Activated naive CD4-positive, alpha-beta T cell treated with anti-CD3 and anti-CD28 coated beads, Interleukin-2, amount 10 ng/mL, durations not matched to agents 7 days and 5 days (primary cell): ENCODE results near the gene C12orf76.
A peak's percentile ranks its signal among the peaks of the same experiment; 100 is the strongest.

ENCODE experiments used
- CTCF ChIA-PET: fragments of 350-600 bp; sonication (Branson Sonifier 250); formaldehyde crosslinking; loops from one replicate; lab custom pipeline; 2021; ENCODE audit warnings: antibody characterized with exemption; lab: Charles Lee
- DNase-seq: peaks from one replicate; pipeline ENCODE4 v3.0.0-alpha.2; 2020
- H3K27ac Mint-ChIP-seq: one replicate; pipeline ENCODE4 v1.8.0; 2021; ENCODE audit warnings: mild to moderate bottlenecking, moderate library complexity, mixed read lengths
- H3K27me3 Mint-ChIP-seq: one replicate; pipeline ENCODE4 v1.8.0; 2021; ENCODE audit warnings: mild to moderate bottlenecking, mixed read lengths
- H3K36me3 Mint-ChIP-seq: one replicate; pipeline ENCODE4 v1.8.0; 2021; ENCODE audit warnings: mixed read lengths
- H3K4me1 Mint-ChIP-seq: one replicate; pipeline ENCODE4 v1.8.0; 2021; ENCODE audit warnings: mixed read lengths
- H3K4me3 Mint-ChIP-seq: one replicate; pipeline ENCODE4 v1.8.0; 2021; ENCODE audit warnings: mild to moderate bottlenecking, moderate library complexity, mixed read lengths
- H3K9me3 Mint-ChIP-seq: one replicate; pipeline ENCODE4 v1.8.0; 2021; ENCODE audit warnings: mixed read lengths

Gene C12orf76

DNA sequence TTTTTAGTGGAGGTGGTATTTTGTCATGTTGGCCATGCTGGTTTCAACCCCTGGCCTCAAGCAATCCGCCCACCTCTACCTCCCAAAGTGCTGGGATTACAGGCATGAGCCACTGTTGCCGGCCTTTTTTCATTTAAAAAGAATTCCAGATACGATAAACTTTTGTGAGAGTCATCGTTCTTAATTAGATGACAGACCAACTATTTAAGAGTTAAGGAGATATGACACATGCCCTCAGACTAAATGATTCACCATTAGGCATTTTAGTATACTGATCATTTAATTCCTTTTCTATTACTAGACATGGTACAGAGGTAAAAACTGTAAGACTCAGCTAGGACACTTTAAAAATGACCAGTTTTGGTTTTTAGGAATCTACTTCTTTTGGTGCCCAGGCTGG is 46.7 kb downstream of the C12orf76 start:
- peaks cover 81% of the 10 kb centered on the region for H3K4me1 Mint-ChIP-seq
- H3K4me3 Mint-ChIP-seq = no peak overlapping the region

DNA sequence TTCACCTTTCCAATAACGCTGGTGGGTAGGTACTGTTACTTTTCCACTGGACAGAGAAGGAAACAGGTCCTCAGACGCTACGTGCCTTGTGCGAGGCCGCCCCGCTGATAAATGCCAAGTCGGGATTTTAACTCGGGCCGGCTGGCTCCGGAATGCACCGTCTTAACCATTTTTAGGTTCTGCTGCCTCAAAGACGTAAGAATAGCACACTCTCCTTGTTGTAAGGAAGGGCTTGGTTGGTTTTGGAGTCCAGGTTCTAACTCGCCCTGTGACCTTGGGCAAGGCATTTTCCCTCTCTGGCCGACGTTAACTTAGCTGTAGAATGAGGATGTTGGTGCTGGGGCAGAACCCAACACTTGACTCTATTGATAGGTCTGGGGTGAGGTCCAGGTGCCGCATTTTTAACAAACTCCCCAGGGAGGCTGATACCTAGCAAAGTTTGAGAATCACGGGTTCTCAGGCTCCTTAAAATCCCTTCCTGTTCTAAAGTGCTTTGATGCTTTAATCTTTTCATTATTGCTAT is 48.3 kb downstream of the C12orf76 start:
- Mint-ChIP-seq H3K36me3 (peaks cover 22% of the 10 kb centered on the region), H3K4me1 (peaks cover 71% of the 10 kb centered on the region), H3K4me3 (peak overlapping the region; percentile 100), H3K27me3 (peaks cover 3% of the 10 kb centered on the region), H3K27ac (peak overlapping the region; percentile 95), H3K9me3 (no peaks in the 10 kb centered on the region)
- peak; percentile 30 for DNase-seq
- CTCF ChIA-PET = no interaction called here

More for the DNA sequence above, 46.7 kb downstream of the C12orf76 start:
- Mint-ChIP-seq H3K9me3 (no peaks in the 10 kb centered on the region), H3K27ac (no peak overlapping the region), H3K36me3 (peaks cover 29% of the 10 kb centered on the region), H3K27me3 (peaks cover 3% of the 10 kb centered on the region)
- DNase-seq = no peak
- CTCF ChIA-PET = no interaction called here

DNA sequence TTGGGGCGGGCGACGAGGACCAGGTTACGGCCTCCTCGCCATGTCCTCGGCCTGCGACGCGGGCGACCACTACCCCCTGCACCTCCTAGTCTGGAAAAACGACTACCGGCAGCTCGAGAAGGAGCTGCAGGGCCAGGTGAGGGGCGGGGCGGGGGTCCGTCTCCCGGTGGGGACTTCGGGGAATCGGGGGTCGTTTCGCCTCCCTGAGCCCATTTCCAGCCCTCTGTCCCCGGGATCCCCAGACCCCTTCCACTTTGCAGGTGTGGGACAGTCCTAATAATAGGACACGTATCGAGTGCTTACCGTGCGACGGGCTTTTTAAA is 48.7 kb downstream of the C12orf76 start:
- H3K4me3 Mint-ChIP-seq = peak overlapping the region; percentile 100
- H3K36me3 Mint-ChIP-seq = peaks cover 23% of the 10 kb centered on the region
- peaks cover 70% of the 10 kb centered on the region for H3K4me1 Mint-ChIP-seq
- CTCF ChIA-PET = interaction anchor here (1.5 kb wide), 1 partner anchor 13 kb away, joined by 4 read pairs; no protein-coding TSS in a partner anchor
- no peak for DNase-seq
- peaks cover 3% of the 10 kb centered on the region for H3K27me3 Mint-ChIP-seq
- H3K9me3 Mint-ChIP-seq = no peaks in the 10 kb centered on the region
- H3K27ac Mint-ChIP-seq = peak overlapping the region; percentile 95

DNA sequence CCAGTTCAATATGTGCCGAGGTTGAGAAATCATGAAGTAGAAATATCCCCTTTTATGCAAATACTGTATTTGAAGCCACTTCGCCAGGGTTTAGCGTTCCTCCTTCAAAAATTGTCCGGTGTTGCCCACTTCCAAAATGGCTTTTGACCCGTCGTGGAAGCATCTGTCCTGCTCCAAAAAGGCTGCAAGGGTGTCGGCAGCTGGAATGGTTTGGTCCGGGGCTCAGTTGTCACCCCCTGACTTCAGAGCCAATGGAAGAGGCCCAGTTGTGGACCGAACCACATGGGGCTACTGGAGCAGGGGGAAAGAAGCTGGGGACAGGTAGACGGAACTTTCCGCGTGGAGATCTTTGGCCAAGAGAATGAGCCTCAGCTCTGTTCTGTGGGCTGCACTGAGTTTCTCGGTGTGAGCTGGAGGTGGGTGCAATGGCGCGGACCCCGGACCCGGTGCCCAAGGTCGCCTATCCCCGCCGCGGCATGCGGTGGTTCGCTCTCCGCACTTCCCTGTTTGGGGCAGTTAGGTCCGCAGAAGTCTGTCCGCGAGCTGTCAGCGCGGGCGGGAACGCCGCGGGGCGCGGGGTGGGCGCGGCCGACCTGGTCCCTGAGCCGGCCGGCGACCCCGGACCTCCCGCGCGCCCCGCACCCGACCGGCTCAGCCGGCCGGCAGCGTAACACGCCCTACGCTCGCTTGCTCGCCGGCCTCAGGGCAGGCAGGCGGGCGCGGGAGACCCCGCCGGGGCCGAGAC is 49.2 kb downstream of the C12orf76 start, which contains the start of gene ANKRD13A:
ANKRD13A (plus strand) TSS at position 527 of the 745 bp plus-strand sequence. CDS start 259 bp downstream, outside the sequence.
- CTCF ChIA-PET = interaction anchor here (1.5 kb wide), 1 partner anchor 12 kb away, joined by 4 read pairs; no protein-coding TSS in a partner anchor
- Mint-ChIP-seq H3K4me3 (peak within 1 kb of the TSS; percentile 100), H3K9me3 (no peaks in the 10 kb centered on the region), H3K27ac (peak within 1 kb of the TSS; percentile 95), H3K36me3 (peaks cover 28% of the 10 kb centered on the region), H3K4me1 (peaks cover 69% of the 10 kb centered on the region), H3K27me3 (peaks cover 3% of the 10 kb centered on the region)
- DNase-seq = peak; percentile 94

DNA sequence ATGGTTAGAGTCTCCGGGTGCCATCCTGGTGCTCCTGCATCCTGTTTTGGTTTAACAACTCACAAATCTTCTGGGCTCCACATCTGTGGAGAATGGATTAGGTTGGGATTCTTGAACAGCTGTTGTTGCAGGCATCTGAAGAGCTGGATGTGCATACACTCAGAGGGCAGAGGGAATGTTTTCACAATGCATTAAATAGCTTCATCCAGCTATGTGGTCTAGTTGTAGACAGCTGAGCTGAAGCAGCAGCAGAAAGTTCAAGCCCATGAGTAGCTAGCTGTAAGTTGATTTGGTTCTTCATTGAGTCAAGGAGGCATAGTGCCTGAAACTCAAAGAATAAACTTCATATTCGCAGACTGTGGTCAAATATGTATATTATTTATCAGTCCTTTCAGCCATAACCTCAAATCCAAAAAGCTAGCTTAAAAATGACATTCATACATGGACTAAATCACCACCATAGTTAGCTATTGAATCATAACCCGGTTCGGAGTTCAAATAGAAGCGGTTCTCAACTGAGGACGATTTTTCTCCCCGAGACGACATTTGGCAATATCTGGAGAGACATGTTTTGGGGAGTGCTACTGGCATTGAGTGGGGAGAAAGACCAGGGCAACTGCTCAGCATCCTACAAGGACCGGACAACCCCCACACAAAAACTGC is 50.0 kb downstream of the C12orf76 start:
- no peak for DNase-seq

DNA sequence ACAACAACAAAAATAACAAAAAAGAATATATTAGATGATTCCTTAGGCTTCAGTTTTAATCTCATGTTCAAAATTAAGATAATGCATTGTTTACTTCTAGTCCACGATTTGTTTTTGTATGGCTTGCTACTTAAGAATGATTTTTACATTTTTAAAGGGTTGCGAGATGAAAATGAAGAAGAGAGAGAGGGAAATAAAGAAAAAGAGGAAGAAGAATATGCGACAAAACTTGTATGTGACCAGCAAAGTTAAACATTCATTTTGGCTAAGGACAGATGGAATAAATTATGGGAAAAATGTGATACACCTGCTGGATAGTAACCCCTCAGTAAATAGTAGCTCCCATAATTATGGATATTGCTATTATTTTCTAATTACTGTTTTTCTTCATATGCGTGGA is 50.9 kb downstream of the C12orf76 start:
- CTCF ChIA-PET = no interaction called here

More for the DNA sequence above, 50.0 kb downstream of the C12orf76 start:
- Mint-ChIP-seq H3K4me1 (peaks cover 70% of the 10 kb centered on the region), H3K27ac (peak overlapping the region; percentile 94), H3K9me3 (no peaks in the 10 kb centered on the region), H3K36me3 (peaks cover 27% of the 10 kb centered on the region), H3K4me3 (peak overlapping the region; percentile 88), H3K27me3 (peaks cover 3% of the 10 kb centered on the region)
- CTCF ChIA-PET = interaction anchor here (1.5 kb wide), 1 partner anchor 12 kb away, joined by 4 read pairs; no protein-coding TSS in a partner anchor

DNA sequence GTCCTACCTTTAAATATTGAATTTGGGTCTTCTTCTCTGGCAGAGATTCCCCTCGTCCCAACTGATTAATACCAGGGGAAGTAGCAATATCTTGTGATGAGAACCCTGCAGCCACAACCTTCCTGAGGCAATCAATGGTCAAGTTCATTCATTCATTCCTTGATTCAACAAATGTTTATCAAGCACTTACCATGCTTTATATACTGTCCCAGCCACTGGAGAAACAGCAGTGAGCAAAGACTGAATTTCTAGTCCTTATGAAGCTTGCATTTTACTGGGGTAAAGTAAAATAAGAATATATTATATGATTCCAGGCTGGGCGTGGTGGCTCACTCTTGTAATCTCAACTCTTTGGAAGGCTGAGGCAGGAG is 51.9 kb downstream of the C12orf76 start:
- CTCF ChIA-PET = no interaction called here
- peak overlapping the region; percentile 100 for H3K4me3 Mint-ChIP-seq
- no peaks in the 10 kb centered on the region for H3K9me3 Mint-ChIP-seq
- H3K27me3 Mint-ChIP-seq = peaks cover 3% of the 10 kb centered on the region
- H3K4me1 Mint-ChIP-seq = peaks cover 72% of the 10 kb centered on the region
- peaks cover 31% of the 10 kb centered on the region for H3K36me3 Mint-ChIP-seq
- H3K27ac Mint-ChIP-seq = peak overlapping the region; percentile 89
- DNase-seq = no peak

More for the DNA sequence above, 50.9 kb downstream of the C12orf76 start:
- H3K27ac Mint-ChIP-seq = peak overlapping the region; percentile 70
- H3K4me3 Mint-ChIP-seq = peak overlapping the region; percentile 23
- DNase-seq = no peak
- no peaks in the 10 kb centered on the region for H3K9me3 Mint-ChIP-seq
- H3K4me1 Mint-ChIP-seq = peaks cover 72% of the 10 kb centered on the region
- H3K27me3 Mint-ChIP-seq = peaks cover 3% of the 10 kb centered on the region
- peaks cover 29% of the 10 kb centered on the region for H3K36me3 Mint-ChIP-seq

DNA sequence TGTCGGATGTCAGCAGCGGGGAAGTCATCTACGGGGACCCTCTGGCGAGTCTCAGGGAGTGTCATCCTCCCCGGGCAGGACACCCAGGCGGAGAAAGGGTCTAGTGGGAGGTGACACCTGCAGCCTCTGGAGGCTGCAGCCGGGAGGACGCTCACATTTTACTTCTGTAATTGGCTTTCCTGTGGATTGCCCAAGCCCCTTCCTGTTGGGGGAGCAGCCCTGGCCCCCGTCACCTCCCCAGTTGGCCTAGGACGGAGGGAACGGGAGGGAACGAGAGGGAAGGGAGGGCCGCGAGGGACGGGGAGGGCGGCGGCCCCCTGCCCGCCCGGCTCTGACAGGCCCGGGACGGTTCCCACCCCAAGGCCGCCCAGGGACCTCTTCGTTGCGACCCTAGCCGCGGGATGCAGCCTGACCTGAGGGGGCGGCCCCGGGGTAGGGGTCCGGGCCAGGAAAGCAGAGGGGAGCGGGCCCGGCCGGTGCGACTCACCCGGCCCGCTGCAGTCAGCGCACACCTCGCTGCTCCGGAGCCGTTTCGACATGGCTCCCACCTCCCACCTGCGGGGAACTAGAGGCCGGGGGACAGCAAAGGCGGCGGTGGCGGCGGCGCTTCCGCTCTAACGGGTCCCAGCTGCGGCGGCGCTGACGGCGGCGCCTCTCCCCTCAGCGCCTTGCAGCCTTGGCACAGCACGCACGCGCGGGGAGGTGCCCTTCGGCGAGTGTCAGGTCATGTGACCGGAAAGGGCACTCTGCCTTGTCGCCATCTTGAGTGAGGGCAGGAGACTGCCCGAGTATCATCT is 52.4 kb downstream of the C12orf76 start, which contains the start of gene GIT2:
GIT2 (minus strand) TSS at position 683 of the 797 bp plus-strand sequence; CDS start at position 539, 144 bp downstream.
- H3K4me1 Mint-ChIP-seq = peaks cover 70% of the 10 kb centered on the region
- no peaks in the 10 kb centered on the region for H3K9me3 Mint-ChIP-seq
- DNase-seq = peak; percentile 96
- H3K4me3 Mint-ChIP-seq = peak within 1 kb of the TSS; percentile 100
- H3K36me3 Mint-ChIP-seq = peaks cover 35% of the 10 kb centered on the region
- CTCF ChIA-PET = interaction anchor here (1.2 kb wide), 1 partner anchor 8 kb away, joined by 3 read pairs; no protein-coding TSS in a partner anchor
- peaks cover 3% of the 10 kb centered on the region for H3K27me3 Mint-ChIP-seq
- H3K27ac Mint-ChIP-seq = peak within 1 kb of the TSS; percentile 97

DNA sequence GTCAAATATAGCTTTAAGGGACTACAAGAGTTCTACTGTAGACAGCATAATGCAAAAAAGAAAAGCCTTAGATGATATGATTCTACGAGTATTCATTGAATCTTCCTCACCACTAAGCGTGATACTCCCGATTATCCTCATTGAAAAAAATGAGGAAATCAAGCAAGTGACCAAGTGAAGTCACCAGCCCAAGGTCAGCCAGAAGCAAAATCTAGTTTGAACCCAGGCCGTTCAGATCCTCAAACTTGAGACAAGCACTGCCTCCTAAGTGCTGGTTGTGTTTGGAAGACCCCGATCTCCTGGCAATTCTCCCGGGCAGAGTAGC is 53.0 kb downstream of the C12orf76 start:
- CTCF ChIA-PET = interaction anchor here (1.0 to 1.2 kb wide), 2 partner anchors 8 to 20 kb away, joined by 3 read pairs; no protein-coding TSS in a partner anchor
- no peak for DNase-seq
- Mint-ChIP-seq H3K27me3 (peaks cover 3% of the 10 kb centered on the region), H3K27ac (peak overlapping the region; percentile 97), H3K9me3 (no peaks in the 10 kb centered on the region), H3K36me3 (peaks cover 38% of the 10 kb centered on the region), H3K4me1 (peaks cover 72% of the 10 kb centered on the region), H3K4me3 (peak overlapping the region; percentile 100)

DNA sequence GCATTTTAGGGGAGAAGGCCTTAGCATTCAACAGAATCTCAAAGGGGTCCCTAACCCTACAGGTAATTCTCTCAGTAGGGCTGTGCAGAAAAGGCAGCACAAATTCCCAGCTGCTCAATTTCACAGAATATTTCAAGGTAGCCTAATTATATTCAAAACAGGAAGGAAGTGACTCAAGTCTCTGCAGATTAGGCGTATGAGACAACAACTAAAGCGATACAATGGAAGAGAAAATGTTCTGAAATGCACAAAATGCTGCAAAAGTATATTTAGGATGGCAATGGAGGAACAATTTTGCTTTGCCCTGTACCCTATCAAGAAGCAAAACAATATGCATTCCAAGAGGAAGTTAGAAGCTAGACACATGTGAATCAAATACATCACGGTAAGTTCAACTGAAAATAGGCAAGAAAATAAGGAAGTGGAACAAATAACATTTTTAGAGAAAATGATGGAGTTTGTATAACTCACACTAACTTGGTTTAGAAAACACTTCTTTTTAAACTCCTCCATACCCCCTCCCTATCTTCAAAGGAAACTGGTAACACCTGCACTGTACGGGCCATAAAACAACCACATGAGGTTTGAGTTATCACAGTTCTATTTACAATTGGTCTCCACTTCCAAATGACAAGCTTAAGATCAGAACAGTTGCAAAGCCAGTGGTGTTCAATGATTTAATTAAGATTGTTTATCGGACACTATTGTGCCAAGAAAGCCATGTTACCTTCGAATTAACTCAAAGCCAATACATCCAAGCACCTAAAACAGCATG is 53.7 kb downstream of the C12orf76 start:
- Mint-ChIP-seq H3K9me3 (no peaks in the 10 kb centered on the region), H3K4me1 (peaks cover 71% of the 10 kb centered on the region), H3K27me3 (peaks cover 3% of the 10 kb centered on the region), H3K4me3 (peak overlapping the region; percentile 100), H3K27ac (peak overlapping the region; percentile 97), H3K36me3 (peaks cover 38% of the 10 kb centered on the region)
- no peak for DNase-seq
- CTCF ChIA-PET = interaction anchor here (1.0 to 1.2 kb wide), 2 partner anchors 9 to 21 kb away, joined by 3 read pairs; no protein-coding TSS in a partner anchor

DNA sequence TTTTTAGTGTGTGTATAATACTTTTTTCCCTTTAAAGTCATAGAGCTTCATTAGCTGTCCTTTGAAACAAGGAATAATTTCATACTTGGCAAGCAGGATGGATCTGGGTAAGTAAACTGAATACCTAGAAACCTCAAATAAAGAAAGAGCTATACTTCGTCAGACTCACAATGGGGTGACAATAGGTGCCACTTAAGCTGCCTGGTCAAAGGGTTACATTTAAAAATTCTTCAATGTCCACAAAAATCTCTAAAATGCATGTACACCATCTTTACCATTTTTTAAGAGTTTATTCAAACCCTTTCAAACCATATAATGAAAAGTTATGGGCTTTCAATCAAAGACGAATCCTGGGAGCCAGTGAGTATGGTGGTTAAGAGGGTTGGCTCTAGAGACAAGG is 55.2 kb downstream of the C12orf76 start:
- DNase-seq = no peak
- H3K27me3 Mint-ChIP-seq = no peaks in the 10 kb centered on the region
- peaks cover 46% of the 10 kb centered on the region for H3K36me3 Mint-ChIP-seq
- H3K4me1 Mint-ChIP-seq = peaks cover 68% of the 10 kb centered on the region
- no peaks in the 10 kb centered on the region for H3K9me3 Mint-ChIP-seq
- CTCF ChIA-PET = no interaction called here
- peak overlapping the region; percentile 62 for H3K27ac Mint-ChIP-seq
- H3K4me3 Mint-ChIP-seq = peak overlapping the region; percentile 65

DNA sequence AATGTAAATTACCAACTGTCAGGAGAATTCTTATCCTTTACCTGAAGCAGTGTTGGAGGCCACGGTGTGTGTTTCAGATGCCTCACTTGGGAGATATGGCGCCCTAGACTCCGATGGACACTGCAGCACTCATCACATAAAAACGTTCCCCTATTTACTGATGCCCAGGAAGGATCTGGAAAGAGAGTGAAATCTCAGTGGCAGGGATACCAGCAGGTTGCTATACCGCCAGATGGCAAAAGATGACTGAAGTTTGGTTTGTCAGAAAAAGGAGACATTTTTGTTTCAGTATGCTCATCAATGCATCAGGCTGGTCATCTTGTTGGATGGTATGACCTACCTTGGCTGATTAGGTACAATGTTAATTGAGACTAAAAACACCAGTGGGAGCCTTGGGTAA is 56.7 kb downstream of the C12orf76 start:
- CTCF ChIA-PET = no interaction called here
- Mint-ChIP-seq H3K9me3 (no peaks in the 10 kb centered on the region), H3K4me1 (peaks cover 61% of the 10 kb centered on the region), H3K36me3 (peaks cover 54% of the 10 kb centered on the region), H3K27me3 (no peaks in the 10 kb centered on the region), H3K4me3 (no peak overlapping the region), H3K27ac (no peak overlapping the region)
- no peak for DNase-seq
